Heart left ventricle (tissue), 13 donors: ENCODE measurements around the gene DGKG.

Experiments used
- CTCF ChIP-seq, 12 donors: fragments of 200-600 bp; sonication (generic) in 4 of 12; IDR thresholded peaks; one replicate each; pipeline versions ENCODE4 v1.5.0 to v1.8.0; 2018 to 2022; ENCODE audit warnings: antibody characterized with exemption in 12 of 12, mild to moderate bottlenecking in 5 of 12
- POLR2A ChIP-seq, 2 donors: fragments of 450-650 bp; IDR thresholded peaks; one replicate each; pipeline ENCODE4 v1.6.1; 2017; ENCODE audit warnings: antibody characterized with exemption in 2 of 2, mild to moderate bottlenecking in 2 of 2, moderate library complexity in 2 of 2
- donor health status: ischemic (EF 13 %, LVEDD 7.1; RV severe dilation, severe dysfunction).
- donor health status: DM: no; HTN: yes; CAD: no.
- donor health status: DM: no; HTN: no; CAD: no.
- donor health status: ischemic (EF 25% LVEDD 6.9; RV normal size, moderate dysfunction).
- donor health status: ischemic (EF 25% LVEDD 5.7; RV mildly dilated, moderate dysfunction).
- donor health status: ischemic (EF 35%, LVEDD 5.7; RV mildly dilated, moderate dysfunction).
- donor health status: nonischemic (EF 11% LVEDD 7.7; RV severe dilation, severe dysfunction).
- donor health status: DM: yes; HTN: yes; CAD: no.
- donor health status: PGD.
- donor health status: ischemic (EF 29% LVEDD 5.4; RV normal size, mild dysfunction).
- donor health status: nonischemic (EF 23%, LVEDD 6.1; RV moderate dilation, normal function).

GRCh38 chr3:186354100-186354499, 7.9 kb downstream of the DGKG start:
- no peak for TF ChIP-seq CTCF (IDR thresholded peaks at IDR 0.05)
- TF ChIP-seq POLR2A (IDR thresholded peaks at IDR 0.05): no peak
